ENCODE measurements around the gene E2F6.

Gene E2F6

GRCh38 chr2:11492244-11492643 is 26.3 kb upstream of the E2F6 start:
- DNase-seq, result no peak

- no peak for DNase-seq
Measured at GRCh38 chr2:11491348-11491933, 25.5 kb upstream of the E2F6 start.

GRCh38 chr2:11490194-11490593 is 24.2 kb upstream of the E2F6 start:
- no peak for DNase-seq

- DNase-seq, result no peak
Measured at GRCh38 chr2:11488809-11489208, 22.8 kb upstream of the E2F6 start.

GRCh38 chr2:11483806-11484617 is 18.1 kb upstream of the E2F6 start:
- DNase-seq, result no peak

- no peak for DNase-seq
Measured at GRCh38 chr2:11482473-11483035, 16.6 kb upstream of the E2F6 start.

- DNase-seq, result no peak
Measured at GRCh38 chr2:11481789-11482472, 16.0 kb upstream of the E2F6 start.

GRCh38 chr2:11481426-11481788 is 15.4 kb upstream of the E2F6 start:
- DNase-seq, result no peak

- DNase-seq, result no peak
Measured at GRCh38 chr2:11480859-11481258, 14.9 kb upstream of the E2F6 start.

- DNase-seq, result no peak
Measured at GRCh38 chr2:11480406-11480805, 14.4 kb upstream of the E2F6 start.

GRCh38 chr2:11478899-11479605 is 13.1 kb upstream of the E2F6 start:
- DNase-seq, result no peak

- peak; percentile 85 for DNase-seq
Measured at GRCh38 chr2:11477994-11478393, 12.0 kb upstream of the E2F6 start.

GRCh38 chr2:11473659-11474433 is 7.9 kb upstream of the E2F6 start:
- no peak for DNase-seq

GRCh38 chr2:11467749-11468148 is 1.8 kb upstream of the E2F6 start:
- no peak for DNase-seq

- no peak for DNase-seq
Measured at GRCh38 chr2:11467129-11467649, 1.2 kb upstream of the E2F6 start.

GRCh38 chr2:11466307-11467128 is 557 bp upstream of the E2F6 start:
- no peak for DNase-seq

GRCh38 chr2:11465110-11465484 is 864 bp downstream of the E2F6 start:
- DNase-seq, result no peak

- DNase-seq, result no peak
Measured at GRCh38 chr2:11459816-11460215, 6.1 kb downstream of the E2F6 start.

GRCh38 chr2:11458753-11459152 is 7.2 kb downstream of the E2F6 start:
- no peak for DNase-seq

- no peak for DNase-seq
Measured at GRCh38 chr2:11457935-11458334, 8.0 kb downstream of the E2F6 start.

GRCh38 chr2:11456251-11456650 is 9.7 kb downstream of the E2F6 start:
- DNase-seq, result no peak
